HepG2 (cell line): ENCODE data around the gene MTFR1L. TPM values are rescaled to one million over a fixed set of nuclear protein-coding genes. Genes with fewer than 3 reads are reported as not detected.

Experiments
- AKNA ChIP-seq: sonication (generic); formaldehyde crosslinking; IDR thresholded peaks from 2 replicates; pipeline ENCODE4 v1.4.0; 2020; ENCODE audit warnings: missing genetic modification reagents, borderline replicate concordance
- CSRNP1 ChIP-seq: sonication (generic); formaldehyde crosslinking; IDR thresholded peaks from 2 replicates; pipeline ENCODE4 v1.8.1; 2023; ENCODE audit warnings: mild to moderate bottlenecking, missing genetic modification reagents
- DMAP1 ChIP-seq: IDR thresholded peaks from 2 replicates; pipeline ENCODE4 v1.6.1; 2016
- DPF2 ChIP-seq: sonication (generic); formaldehyde crosslinking; IDR thresholded peaks from 2 replicates; pipeline ENCODE4 v1.4.0; 2020; ENCODE audit warnings: mild to moderate bottlenecking, low read depth, missing genetic modification reagents, borderline replicate concordance
- GMEB1 ChIP-seq: sonication (generic); formaldehyde crosslinking; IDR thresholded peaks from 2 replicates; pipeline ENCODE4 v1.5.1; 2020; ENCODE audit warnings: missing genetic modification reagents, mild to moderate bottlenecking, borderline replicate concordance
- HMGXB3 ChIP-seq: sonication (generic); formaldehyde crosslinking; IDR thresholded peaks from 2 replicates; pipeline ENCODE4 v1.4.0; 2020; ENCODE audit warnings: missing genetic modification reagents, borderline replicate concordance
- RBM39 ChIP-seq: fragments of 200-400 bp; formaldehyde crosslinking; IDR thresholded peaks from one replicate; pipeline ENCODE4 v1.6.1; 2018; ENCODE audit warnings: antibody characterized with exemption, mild to moderate bottlenecking, low read depth, low read length; ENCODE audit not compliant: poor library complexity, severe bottlenecking
- TEAD2 ChIP-seq: sonication (generic); formaldehyde crosslinking; IDR thresholded peaks from 2 replicates; pipeline ENCODE4 v1.9.0; 2021; ENCODE audit warnings: missing genetic modification reagents
- TSC22D2 ChIP-seq: sonication (generic); formaldehyde crosslinking; IDR thresholded peaks from 2 replicates; pipeline ENCODE4 v1.5.1; 2020; ENCODE audit warnings: missing genetic modification reagents, mild to moderate bottlenecking, borderline replicate concordance
- ZBTB14 ChIP-seq: sonication (generic); formaldehyde crosslinking; IDR thresholded peaks from 2 replicates; pipeline ENCODE4 v1.4.0; 2020; ENCODE audit warnings: missing genetic modification reagents
- ZC3H13 ChIP-seq: sonication (generic); formaldehyde crosslinking; IDR thresholded peaks from 2 replicates; pipeline ENCODE4 v1.8.1; 2023; ENCODE audit warnings: mild to moderate bottlenecking, missing genetic modification reagents, moderate library complexity
- ZFP36L2 ChIP-seq: sonication (generic); formaldehyde crosslinking; IDR thresholded peaks from 2 replicates; pipeline ENCODE4 v1.4.0; 2020; ENCODE audit warnings: missing genetic modification reagents
- ZNF562 ChIP-seq: sonication (generic); formaldehyde crosslinking; IDR thresholded peaks from 2 replicates; pipeline ENCODE4 v1.8.0; 2022; ENCODE audit warnings: missing genetic modification reagents, borderline replicate concordance
- ZNF790 ChIP-seq: sonication (generic); formaldehyde crosslinking; IDR thresholded peaks from 2 replicates; pipeline ENCODE4 v1.8.0; 2022; ENCODE audit warnings: missing genetic modification reagents, mild to moderate bottlenecking, borderline replicate concordance
- polyA plus RNA-seq, 8 experiments: library from polyadenylated mRNA; depleted of rRNA in 3 of 8; stranded (reverse) in 7 of 8; unstranded in 1 of 8; fragments of >200 nt; fragmentation: Illumina TruSeq in 4 of 8; extraction: Trizol in 4 of 8; gene quantifications; 2 replicates each; pipeline versions ENCODE4 v1.2.1 to v1.2.3, GENCODE V29; 2011 to 2016; ENCODE audit warnings: low read depth in 4 of 8, missing spikeins in 1 of 8, mixed read lengths in 1 of 8; ENCODE audit not compliant: insufficient read depth in 1 of 8
- total RNA-seq, 5 experiments: library from RNA; depleted of rRNA; stranded (reverse); fragments of >200 nt; fragmentation: Illumina TruSeq; extraction: Trizol; gene quantifications; 2 replicates each; pipeline ENCODE4 v1.2.3, GENCODE V29; 2016; ENCODE audit warnings: low read depth in 1 of 5

The MTFR1L gene
- total and polyA plus RNA-seq, 2 of the 13 experiments (the other 11 are each of a cell fraction or from before 2014, with no cell fraction given) = 38.0 to 55.7 TPM

GRCh38 chr1:25871086-25871703, 51.4 kb downstream of the MTFR1L start (continued):
- TF ChIP-seq RBM39 (no peak), TEAD2 (CRISPR knock-in tag) (no peak), ZBTB14 (CRISPR knock-in tag) (no peak), AKNA (CRISPR knock-in tag) (no peak), TSC22D2 (CRISPR knock-in tag) (no peak), ZNF790 (CRISPR knock-in tag) (no peak), GMEB1 (CRISPR knock-in tag) (no peak), DPF2 (CRISPR knock-in tag) (0 out of 2 replicates have a peak, but pooled peaks have one; percentile 28), ZC3H13 (CRISPR knock-in tag) (no peak), HMGXB3 (CRISPR knock-in tag) (no peak), CSRNP1 (CRISPR knock-in tag) (0 out of 2 replicates have a peak, but pooled peaks have one; percentile 63), DMAP1 (CRISPR knock-in tag) (no peak), ZNF562 (CRISPR knock-in tag) (no peak), ZFP36L2 (no peak)
